HepG2 (cell line): ENCODE data around the gene PGPEP1. TPM values are rescaled to one million over a fixed set of nuclear protein-coding genes. Genes with fewer than 3 reads are reported as not detected.
A peak's percentile ranks its signal among the peaks of the same experiment; 100 is the strongest.

Experiments used
- ATF1 ChIP-seq: IDR thresholded peaks from 2 replicates; pipeline ENCODE4 v1.6.1; 2016; ENCODE audit warnings: mild to moderate bottlenecking, control low read depth
- ATF7 ChIP-seq, 2 experiments: fragments of 450-650 bp in 1 of 2; sonication (generic) in 1 of 2; formaldehyde crosslinking in 1 of 2; IDR thresholded peaks; 2 replicates each; pipeline versions ENCODE4 v1.4.0 to v1.6.1; 2016 to 2020; ENCODE audit warnings: antibody characterized with exemption in 1 of 2, mild to moderate bottlenecking in 1 of 2, missing genetic modification reagents in 1 of 2
- HINFP ChIP-seq: sonication (generic); formaldehyde crosslinking; IDR thresholded peaks from 2 replicates; pipeline ENCODE4 v1.4.0; 2020; ENCODE audit warnings: low read depth, mild to moderate bottlenecking, missing genetic modification reagents
- HNF4G ChIP-seq, 2 experiments: sonication (generic) in 1 of 2; formaldehyde crosslinking in 1 of 2; IDR thresholded peaks; 2 replicates each; pipeline versions ENCODE4 v1.4.0 to v1.6.1; 2011 to 2020; ENCODE audit warnings: borderline replicate concordance in 2 of 2, low read depth in 2 of 2, mild to moderate bottlenecking in 2 of 2, low read length in 1 of 2, missing genetic modification reagents in 1 of 2, moderate library complexity in 1 of 2
- MIER3 ChIP-seq: IDR thresholded peaks from 2 replicates; pipeline ENCODE4 v1.6.1; 2016; ENCODE audit warnings: missing compliant biosample characterization, borderline replicate concordance
- NFRKB ChIP-seq: fragments of 450-650 bp; IDR thresholded peaks from 2 replicates; pipeline ENCODE4 v1.6.1; 2017
- PREB ChIP-seq: sonication (generic); formaldehyde crosslinking; IDR thresholded peaks from 2 replicates; pipeline ENCODE4 v1.4.0; 2020; ENCODE audit warnings: missing genetic modification reagents
- SMC3 ChIP-seq: IDR thresholded peaks from 2 replicates; pipeline ENCODE4 v1.6.1; 2011; ENCODE audit warnings: low read length, improper control_type of control experiment
- ZKSCAN1 ChIP-seq: fragments of 150-350 bp; IDR thresholded peaks from 2 replicates; pipeline ENCODE4 v1.6.1; 2014; ENCODE audit warnings: low read length
- ZNF230 ChIP-seq: sonication (generic); formaldehyde crosslinking; IDR thresholded peaks from 2 replicates; pipeline ENCODE4 v1.4.0; 2020; ENCODE audit warnings: mild to moderate bottlenecking, missing genetic modification reagents
- ZNF253 ChIP-seq: sonication (generic); formaldehyde crosslinking; IDR thresholded peaks from 2 replicates; pipeline ENCODE4 v1.8.0; 2022; ENCODE audit warnings: mild to moderate bottlenecking, missing genetic modification reagents, borderline replicate concordance
- ZNF329 ChIP-seq: sonication (generic); formaldehyde crosslinking; IDR thresholded peaks from 2 replicates; pipeline ENCODE4 v1.9.0; 2021; ENCODE audit warnings: low read depth, mild to moderate bottlenecking, missing genetic modification reagents
- ZNF598 ChIP-seq: sonication (generic); formaldehyde crosslinking; IDR thresholded peaks from 2 replicates; pipeline ENCODE4 v1.5.1; 2020; ENCODE audit warnings: mild to moderate bottlenecking, missing genetic modification reagents, borderline replicate concordance
- ZNF615 ChIP-seq: sonication (generic); formaldehyde crosslinking; IDR thresholded peaks from 2 replicates; pipeline ENCODE4 v1.5.0; 2020; ENCODE audit warnings: mild to moderate bottlenecking, missing genetic modification reagents, borderline replicate concordance
- ZNF616 ChIP-seq: sonication (generic); formaldehyde crosslinking; IDR thresholded peaks from 2 replicates; pipeline ENCODE4 v1.5.0; 2020; ENCODE audit warnings: low read depth, mild to moderate bottlenecking, missing genetic modification reagents
- ZNF644 ChIP-seq: IDR thresholded peaks from 2 replicates; pipeline ENCODE4 v1.6.1; 2016; ENCODE audit warnings: low read depth
- ZSCAN29 ChIP-seq: sonication (generic); formaldehyde crosslinking; conservative IDR thresholded peaks from 2 replicates; pipeline ENCODE4 v1.4.0; 2020; ENCODE audit warnings: mild to moderate bottlenecking, missing genetic modification reagents
- polyA plus RNA-seq, 8 experiments: library from polyadenylated mRNA; depleted of rRNA in 3 of 8; stranded (reverse) in 7 of 8; unstranded in 1 of 8; fragments of >200 nt; fragmentation: Illumina TruSeq in 4 of 8; extraction: Trizol in 4 of 8; gene quantifications; 2 replicates each; pipeline versions ENCODE4 v1.2.1 to v1.2.3, GENCODE V29; 2011 to 2016; ENCODE audit warnings: low read depth in 4 of 8, missing spikeins in 1 of 8, mixed read lengths in 1 of 8; ENCODE audit not compliant: insufficient read depth in 1 of 8
- total RNA-seq, 5 experiments: library from RNA; depleted of rRNA; stranded (reverse); fragments of >200 nt; fragmentation: Illumina TruSeq; extraction: Trizol; gene quantifications; 2 replicates each; pipeline ENCODE4 v1.2.3, GENCODE V29; 2016; ENCODE audit warnings: low read depth in 1 of 5
- TF ChIP-seq, protein P1 (sequence below): sonication (generic); formaldehyde crosslinking; IDR thresholded peaks from 2 replicates; pipeline ENCODE4 v1.5.0; 2020; ENCODE audit warnings: mild to moderate bottlenecking, missing genetic modification reagents
- TF ChIP-seq, protein P2 (sequence below): IDR thresholded peaks from 2 replicates; pipeline ENCODE4 v1.6.1; 2016; ENCODE audit warnings: missing compliant biosample characterization, missing genetic modification reagents, borderline replicate concordance
- TF ChIP-seq, protein P3 (sequence below), 2 experiments: sonication (generic) in 1 of 2; formaldehyde crosslinking in 1 of 2; IDR thresholded peaks; 2 replicates each; pipeline versions ENCODE4 v1.4.0 to v1.6.1; 2018 to 2020; ENCODE audit warnings: missing genetic modification reagents in 2 of 2, borderline replicate concordance in 1 of 2, low read depth in 1 of 2, mild to moderate bottlenecking in 1 of 2, missing biosample characterization in 1 of 2

PGPEP1 gene
- total and polyA plus RNA-seq, 2 of the 13 experiments (the other 11 are each of a cell fraction or from before 2014, with no cell fraction given): 53.1 to 56.6 TPM

GRCh38 chr19:18317961-18318800, 22.2 kb upstream of the PGPEP1 start (continued):
- TF ChIP-seq ATF7 (IDR thresholded peaks at IDR 0.05) (no peak), ATF7 (CRISPR knock-in tag; IDR thresholded peaks at IDR 0.05) (peak; percentile 62; the same call in 1 of the 2 replicates), ZNF598 (CRISPR knock-in tag) (peak; percentile 57; the same call in 1 of the 2 replicates), HINFP (0 out of 2 replicates have a peak, but pooled peaks have one; percentile 59), ATF1 (no peak), ZNF253 (no peak), ZNF616 (CRISPR knock-in tag) (no peak), SMC3 (no peak), ZNF329 (CRISPR knock-in tag) (0 out of 2 replicates have a peak, but pooled peaks have one; percentile 41), ZSCAN29 (CRISPR knock-in tag) (peak; percentile 76), ZNF615 (CRISPR knock-in tag) (0 out of 2 replicates have a peak, but pooled peaks have one; percentile 47), PREB (CRISPR knock-in tag) (no peak), MIER3 (CRISPR knock-in tag) (no peak), NFRKB (no peak), ZNF230 (CRISPR knock-in tag) (peak; percentile 91), ZKSCAN1 (no peak), ZNF644 (CRISPR knock-in tag) (no peak; the same call in 1 of the 2 replicates), HNF4G (IDR thresholded peaks at IDR 0.05; ENCODE audit: borderline replicate concordance, low read depth, low read length) (peak; percentile 55; the same call in 1 of the 2 replicates), HNF4G (CRISPR knock-in tag; IDR thresholded peaks at IDR 0.05; ENCODE audit: borderline replicate concordance, low read depth) (no peak; the same call in 1 of the 2 replicates)
- TF ChIP-seq, protein P1, sequence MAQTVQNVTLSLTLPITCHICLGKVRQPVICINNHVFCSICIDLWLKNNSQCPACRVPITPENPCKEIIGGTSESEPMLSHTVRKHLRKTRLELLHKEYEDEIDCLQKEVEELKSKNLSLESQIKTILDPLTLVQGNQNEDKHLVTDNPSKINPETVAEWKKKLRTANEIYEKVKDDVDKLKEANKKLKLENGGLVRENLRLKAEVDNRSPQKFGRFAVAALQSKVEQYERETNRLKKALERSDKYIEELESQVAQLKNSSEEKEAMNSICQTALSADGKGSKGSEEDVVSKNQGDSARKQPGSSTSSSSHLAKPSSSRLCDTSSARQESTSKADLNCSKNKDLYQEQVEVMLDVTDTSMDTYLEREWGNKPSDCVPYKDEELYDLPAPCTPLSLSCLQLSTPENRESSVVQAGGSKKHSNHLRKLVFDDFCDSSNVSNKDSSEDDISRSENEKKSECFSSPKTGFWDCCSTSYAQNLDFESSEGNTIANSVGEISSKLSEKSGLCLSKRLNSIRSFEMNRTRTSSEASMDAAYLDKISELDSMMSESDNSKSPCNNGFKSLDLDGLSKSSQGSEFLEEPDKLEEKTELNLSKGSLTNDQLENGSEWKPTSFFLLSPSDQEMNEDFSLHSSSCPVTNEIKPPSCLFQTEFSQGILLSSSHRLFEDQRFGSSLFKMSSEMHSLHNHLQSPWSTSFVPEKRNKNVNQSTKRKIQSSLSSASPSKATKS (CRISPR knock-in tag): no peak
- TF ChIP-seq, protein P2, sequence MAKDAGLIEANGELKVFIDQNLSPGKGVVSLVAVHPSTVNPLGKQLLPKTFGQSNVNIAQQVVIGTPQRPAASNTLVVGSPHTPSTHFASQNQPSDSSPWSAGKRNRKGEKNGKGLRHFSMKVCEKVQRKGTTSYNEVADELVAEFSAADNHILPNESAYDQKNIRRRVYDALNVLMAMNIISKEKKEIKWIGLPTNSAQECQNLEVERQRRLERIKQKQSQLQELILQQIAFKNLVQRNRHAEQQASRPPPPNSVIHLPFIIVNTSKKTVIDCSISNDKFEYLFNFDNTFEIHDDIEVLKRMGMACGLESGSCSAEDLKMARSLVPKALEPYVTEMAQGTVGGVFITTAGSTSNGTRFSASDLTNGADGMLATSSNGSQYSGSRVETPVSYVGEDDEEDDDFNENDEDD (CRISPR knock-in tag): peak; percentile 43; the same call in 1 of the 2 replicates
- TF ChIP-seq, protein P3, sequence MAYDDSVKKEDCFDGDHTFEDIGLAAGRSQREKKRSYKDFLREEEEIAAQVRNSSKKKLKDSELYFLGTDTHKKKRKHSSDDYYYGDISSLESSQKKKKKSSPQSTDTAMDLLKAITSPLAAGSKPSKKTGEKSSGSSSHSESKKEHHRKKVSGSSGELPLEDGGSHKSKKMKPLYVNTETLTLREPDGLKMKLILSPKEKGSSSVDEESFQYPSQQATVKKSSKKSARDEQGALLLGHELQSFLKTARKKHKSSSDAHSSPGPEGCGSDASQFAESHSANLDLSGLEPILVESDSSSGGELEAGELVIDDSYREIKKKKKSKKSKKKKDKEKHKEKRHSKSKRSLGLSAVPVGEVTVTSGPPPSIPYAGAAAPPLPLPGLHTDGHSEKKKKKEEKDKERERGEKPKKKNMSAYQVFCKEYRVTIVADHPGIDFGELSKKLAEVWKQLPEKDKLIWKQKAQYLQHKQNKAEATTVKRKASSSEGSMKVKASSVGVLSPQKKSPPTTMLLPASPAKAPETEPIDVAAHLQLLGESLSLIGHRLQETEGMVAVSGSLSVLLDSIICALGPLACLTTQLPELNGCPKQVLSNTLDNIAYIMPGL (CRISPR knock-in tag; IDR thresholded peaks at IDR 0.05; ENCODE audit: borderline replicate concordance in 1 of 2, low read depth in 1 of 2): peak; percentile 29 to 58; a peak in 3 of 4 replicates
